ENCODE measurements around the gene L3MBTL4. TPM values are rescaled to one million over a fixed set of nuclear protein-coding genes. Genes with fewer than 3 reads are reported as not detected.

L3MBTL4 gene
- total and polyA plus RNA-seq, 8 donors = 2.5 to 15.1 (median 6.4) TPM

DNA sequence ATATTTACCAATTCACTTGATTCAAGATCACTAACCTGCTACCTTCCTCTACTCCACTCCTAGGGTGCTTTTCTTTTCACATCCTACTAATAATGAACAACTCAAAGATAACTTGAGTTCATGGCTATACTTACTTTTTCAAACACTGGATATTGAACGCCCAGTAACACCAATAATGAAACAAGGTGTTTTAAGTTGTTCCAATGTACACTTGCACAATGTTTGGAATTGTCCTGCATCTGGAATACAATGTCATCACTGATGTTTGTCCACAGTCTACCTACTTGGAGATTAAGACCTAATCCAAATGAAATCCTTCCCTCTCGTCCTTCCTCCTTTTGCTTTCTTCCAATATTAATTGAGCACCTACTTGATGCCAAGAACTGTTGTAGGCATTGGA lies 301.1 kb downstream of the L3MBTL4 start:
- ATAC-seq (no peak), FAIRE-seq (no peak), DNase-seq (no peak)
- WGBS, 2 donors = 87 to 97% methylated on average over 2 of the region's 2 CpGs
- H3K27ac ChIP-seq = no peak overlapping the region
- no peaks in the 10 kb centered on the region for H3K36me3 ChIP-seq
- intact Hi-C loops (cut with DNase I) = no loop called here
- no peak overlapping the region for H3K4me3 ChIP-seq
- H3K9me3 ChIP-seq = no peaks in the 10 kb centered on the region
- TF ChIP-seq, protein P1, sequence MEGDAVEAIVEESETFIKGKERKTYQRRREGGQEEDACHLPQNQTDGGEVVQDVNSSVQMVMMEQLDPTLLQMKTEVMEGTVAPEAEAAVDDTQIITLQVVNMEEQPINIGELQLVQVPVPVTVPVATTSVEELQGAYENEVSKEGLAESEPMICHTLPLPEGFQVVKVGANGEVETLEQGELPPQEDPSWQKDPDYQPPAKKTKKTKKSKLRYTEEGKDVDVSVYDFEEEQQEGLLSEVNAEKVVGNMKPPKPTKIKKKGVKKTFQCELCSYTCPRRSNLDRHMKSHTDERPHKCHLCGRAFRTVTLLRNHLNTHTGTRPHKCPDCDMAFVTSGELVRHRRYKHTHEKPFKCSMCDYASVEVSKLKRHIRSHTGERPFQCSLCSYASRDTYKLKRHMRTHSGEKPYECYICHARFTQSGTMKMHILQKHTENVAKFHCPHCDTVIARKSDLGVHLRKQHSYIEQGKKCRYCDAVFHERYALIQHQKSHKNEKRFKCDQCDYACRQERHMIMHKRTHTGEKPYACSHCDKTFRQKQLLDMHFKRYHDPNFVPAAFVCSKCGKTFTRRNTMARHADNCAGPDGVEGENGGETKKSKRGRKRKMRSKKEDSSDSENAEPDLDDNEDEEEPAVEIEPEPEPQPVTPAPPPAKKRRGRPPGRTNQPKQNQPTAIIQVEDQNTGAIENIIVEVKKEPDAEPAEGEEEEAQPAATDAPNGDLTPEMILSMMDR (IDR thresholded peaks at IDR 0.05) = no peak
- H3K4me1 ChIP-seq = no peaks in the 10 kb centered on the region
- H3K27me3 ChIP-seq = no peaks in the 10 kb centered on the region

- 65 to 74% methylated on average over 3 of the region's 3 CpGs for WGBS, 2 donors
- intact Hi-C loops (cut with DNase I) = no loop called here
- Histone ChIP-seq H3K27me3 (no peaks in the 10 kb centered on the region), H3K9me3 (no peaks in the 10 kb centered on the region), H3K27ac (no peak overlapping the region), H3K36me3 (no peaks in the 10 kb centered on the region), H3K4me1 (no peaks in the 10 kb centered on the region), H3K4me3 (no peak overlapping the region)
- FAIRE-seq (no peak), ATAC-seq (no peak), DNase-seq (no peak)
- TF ChIP-seq, protein P1 (IDR thresholded peaks at IDR 0.05) = no peak
Observed at GRCh38 chr18:6111726-6112125, 303.0 kb downstream of the L3MBTL4 start.

- no peaks in the 10 kb centered on the region for H3K27me3 ChIP-seq
- intact Hi-C loops (cut with DNase I) = no loop called here
- ATAC-seq (peak in 1 of 4 donors; percentile 42), FAIRE-seq (no peak), DNase-seq (no peak)
- H3K9me3 ChIP-seq = no peaks in the 10 kb centered on the region
- no peaks in the 10 kb centered on the region for H3K36me3 ChIP-seq
- no peak overlapping the region for H3K27ac ChIP-seq
- H3K4me3 ChIP-seq = no peak overlapping the region
- no peaks in the 10 kb centered on the region for H3K4me1 ChIP-seq
- WGBS, 2 donors = 77 to 84% methylated on average over 6 of the region's 6 CpGs
- TF ChIP-seq, protein P1 (IDR thresholded peaks at IDR 0.05) = no peak
Observed at GRCh38 chr18:6109743-6110142, 305.0 kb downstream of the L3MBTL4 start.

DNA sequence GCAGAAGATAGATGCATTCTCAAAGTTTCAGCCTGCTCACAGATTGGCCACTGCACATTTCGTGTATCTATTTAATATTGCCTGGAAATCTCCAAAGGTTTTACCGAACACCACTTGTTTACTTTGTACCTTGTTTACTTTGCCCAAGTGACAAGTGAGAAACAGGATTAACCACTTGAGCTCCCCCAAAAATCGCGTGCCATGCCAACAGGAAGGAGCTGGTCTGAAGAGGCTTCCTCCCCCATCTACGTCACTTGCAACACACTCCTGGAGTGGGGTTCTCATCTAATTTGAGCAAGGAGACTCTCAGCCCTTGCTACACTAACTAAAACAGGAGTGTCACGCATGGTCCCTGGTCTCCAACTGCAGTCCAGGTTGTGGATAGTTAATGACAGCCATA lies 306.9 kb downstream of the L3MBTL4 start:
- Histone ChIP-seq H3K27me3 (no peaks in the 10 kb centered on the region), H3K27ac (no peak overlapping the region), H3K4me1 (peaks cover 0 to 6% (median 0%) of the 10 kb centered on the region in 3 donors), H3K4me3 (no peak overlapping the region), H3K9me3 (no peaks in the 10 kb centered on the region), H3K36me3 (no peaks in the 10 kb centered on the region)
- DNase-seq (no peak), FAIRE-seq (no peak), ATAC-seq (no peak)
- intact Hi-C loops (cut with DNase I) = no loop called here
- 38 to 43% methylated on average over 6 of the region's 6 CpGs for WGBS, 2 donors
- TF ChIP-seq, protein P1 (IDR thresholded peaks at IDR 0.05) = no peak

DNA sequence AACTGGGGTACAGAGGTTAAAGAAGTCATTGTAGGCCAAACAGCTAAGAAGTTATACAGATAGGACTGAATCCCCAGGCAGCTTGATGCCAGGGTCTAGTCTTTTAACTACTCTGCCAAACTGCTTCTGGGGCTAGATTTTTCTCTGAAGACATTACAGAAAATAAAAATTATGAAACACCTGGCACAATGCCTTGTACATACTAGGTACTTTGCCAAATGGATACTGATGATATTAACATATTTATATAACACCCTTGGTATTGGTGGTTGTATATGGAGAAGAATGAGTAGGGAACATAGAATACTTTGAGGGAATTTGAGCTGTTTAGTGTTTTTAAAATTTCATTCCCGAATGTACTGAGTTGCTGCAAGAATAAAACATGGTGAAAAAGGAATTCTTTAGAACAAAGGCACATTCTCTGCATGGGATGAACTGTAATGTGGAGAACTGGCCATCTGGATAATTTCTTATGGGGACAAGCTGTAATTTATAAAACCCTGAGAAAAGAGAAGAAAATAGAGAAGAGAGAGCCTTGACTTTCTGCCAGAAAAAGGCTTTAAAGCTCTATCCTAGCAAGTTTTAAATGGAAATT lies 308.5 kb downstream of the L3MBTL4 start:
- no peak for FAIRE-seq
- no peaks in the 10 kb centered on the region for H3K9me3 ChIP-seq
- TF ChIP-seq, protein P1 (IDR thresholded peaks at IDR 0.05) = no peak
- H3K4me1 ChIP-seq = peaks cover 0 to 6% (median 0%) of the 10 kb centered on the region in 3 donors
- DNase-seq = no peak
- WGBS, 2 donors = 58 to 65% methylated on average over 1 of the region's 1 CpG
- intact Hi-C loops (cut with DNase I) = no loop called here
- no peak overlapping the region for H3K27ac ChIP-seq
- H3K27me3 ChIP-seq = no peaks in the 10 kb centered on the region
- H3K4me3 ChIP-seq = no peak overlapping the region
- no peaks in the 10 kb centered on the region for H3K36me3 ChIP-seq
- ATAC-seq = no peak
